GM12892 (cell line): ENCODE measurements around the gene METTL21A.

Experiments used
- DNase-seq: peaks from one replicate; pipeline ENCODE4 v3.0.0; 2011; ENCODE audit not compliant: insufficient read length
- FAIRE-seq: peaks from 2 replicates; lab custom pipeline; 2011; peaks lifted over from hg19 to GRCh38; lab: Jason Lieb, UNC
- POLR2A ChIP-seq: IDR thresholded peaks from 2 replicates; pipeline ENCODE4 v1.6.1; 2011; ENCODE audit warnings: low read depth, low read length, control low read depth
- POLR2AphosphoS5 ChIP-seq: IDR thresholded peaks from 2 replicates; pipeline ENCODE4 v1.6.1; 2011; ENCODE audit warnings: low read depth, low read length, control low read depth
- TAF1 ChIP-seq: IDR thresholded peaks from 2 replicates; pipeline ENCODE4 v1.6.1; 2011; ENCODE audit warnings: low read depth, mild to moderate bottlenecking, control low read depth, low read length, borderline replicate concordance

The METTL21A gene

GRCh38 chr2:207587305-207587704 lies 37.9 kb downstream of the METTL21A start:
- FAIRE-seq (no peak), DNase-seq (no peak)
- TF ChIP-seq POLR2AphosphoS5 (no peak), TAF1 (no peak)

GRCh38 chr2:207584952-207585351 lies 40.2 kb downstream of the METTL21A start:
- TF ChIP-seq POLR2A (no peak), POLR2AphosphoS5 (no peak), TAF1 (no peak)
- no peak for FAIRE-seq
- no peak for DNase-seq

- DNase-seq, result no peak
- peak; percentile 40 for FAIRE-seq
- TF ChIP-seq POLR2A, result no peak
- no peak for TF ChIP-seq TAF1
- no peak for TF ChIP-seq POLR2AphosphoS5
Observed at GRCh38 chr2:207571370-207571769, 53.8 kb downstream of the METTL21A start.

- FAIRE-seq, result no peak
- DNase-seq, result no peak
- no peak for TF ChIP-seq POLR2A
- TF ChIP-seq POLR2AphosphoS5, result no peak
- no peak for TF ChIP-seq TAF1
Observed at GRCh38 chr2:207567671-207568070, 57.5 kb downstream of the METTL21A start.

DNA sequence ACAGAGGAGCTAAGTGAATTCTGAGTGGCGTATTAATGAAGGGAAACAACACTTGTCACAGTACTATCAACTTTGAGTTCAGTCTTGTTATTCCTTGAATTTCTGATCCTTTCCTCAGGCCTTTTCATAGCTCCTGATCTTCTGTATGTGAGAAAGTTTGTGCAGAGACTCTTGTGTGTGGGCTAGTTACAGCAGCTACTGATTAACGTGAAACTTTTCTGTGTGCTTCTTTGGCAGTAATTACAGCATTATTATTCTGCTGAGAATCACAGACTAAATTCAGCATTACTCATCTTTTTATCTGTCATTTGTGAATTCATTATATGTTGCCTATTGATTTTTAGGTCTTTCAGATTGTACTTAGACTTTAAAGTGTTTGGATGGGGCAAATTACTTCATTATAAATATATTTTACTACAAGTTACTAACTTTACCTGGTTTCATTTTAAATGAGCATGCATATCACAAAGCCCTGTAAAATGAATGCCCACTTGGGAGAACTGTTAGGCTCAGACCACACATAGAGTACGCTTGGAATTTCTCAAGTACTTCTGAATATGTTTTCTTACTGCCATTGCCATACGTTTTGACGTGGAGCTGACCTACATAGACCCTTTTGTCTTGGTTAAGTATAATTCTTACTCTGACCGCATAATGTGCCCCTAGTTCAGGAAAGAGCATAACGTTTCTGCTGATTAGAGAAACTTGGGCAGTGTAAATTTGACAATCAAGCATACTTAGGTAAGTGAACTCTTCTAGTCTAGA lies 59.3 kb downstream of the METTL21A start:
- no peak for TF ChIP-seq TAF1
- no peak for TF ChIP-seq POLR2A
- TF ChIP-seq POLR2AphosphoS5, result no peak
- FAIRE-seq (no peak), DNase-seq (no peak)
